Measurements from ENCODE around the gene PRPH2.
A peak's percentile ranks its signal among the peaks of the same experiment; 100 is the strongest.
"Not testable (repeated sequence)": the region's sequence is repeated elsewhere in the genome, so short reads cannot be mapped to it uniquely, and the experiment has no call there.

PRPH2 gene

GRCh38 chr6:42689371-42689770 lies 33.0 kb downstream of the PRPH2 start:
- no peak overlapping the region for H3K27ac ChIP-seq (ENCODE audit: poor library complexity, severe bottlenecking)
- DNase-seq (ENCODE audit: low spot score) (no peak), ATAC-seq (ENCODE audit: low read depth) (no peak)
- no peaks in the 10 kb centered on the region for H3K9me3 ChIP-seq (ENCODE audit: severe bottlenecking)
- no peak overlapping the region for H3K4me3 ChIP-seq (ENCODE audit: severe bottlenecking)
- peaks cover 22% of the 10 kb centered on the region for H3K4me1 ChIP-seq (ENCODE audit: insufficient read depth, poor library complexity, severe bottlenecking)
- no peak for TF ChIP-seq CTCF (IDR thresholded peaks at IDR 0.05; ENCODE audit: poor library complexity, severe bottlenecking)
- H3K27me3 ChIP-seq (ENCODE audit: insufficient read depth, poor library complexity, severe bottlenecking) = no peaks in the 10 kb centered on the region
- peaks cover 55% of the 10 kb centered on the region for H3K36me3 ChIP-seq (ENCODE audit: low read depth)

GRCh38 chr6:42688281-42688680 lies 34.1 kb downstream of the PRPH2 start:
- DNase-seq (ENCODE audit: low spot score) (no peak), ATAC-seq (ENCODE audit: low read depth) (no peak)
- Histone ChIP-seq H3K9me3 (ENCODE audit: severe bottlenecking) (no peaks in the 10 kb centered on the region), H3K36me3 (ENCODE audit: low read depth) (peaks cover 60% of the 10 kb centered on the region), H3K27me3 (ENCODE audit: insufficient read depth, poor library complexity, severe bottlenecking) (no peaks in the 10 kb centered on the region), H3K27ac (ENCODE audit: poor library complexity, severe bottlenecking) (no peak overlapping the region), H3K4me3 (ENCODE audit: severe bottlenecking) (no peak overlapping the region), H3K4me1 (ENCODE audit: insufficient read depth, poor library complexity, severe bottlenecking) (peaks cover 16% of the 10 kb centered on the region)
- no peak for TF ChIP-seq CTCF (IDR thresholded peaks at IDR 0.05; ENCODE audit: poor library complexity, severe bottlenecking)

- DNase-seq (ENCODE audit: low spot score) (no peak), ATAC-seq (ENCODE audit: low read depth) (no peak)
- peaks cover 6% of the 10 kb centered on the region for H3K4me1 ChIP-seq (ENCODE audit: insufficient read depth, poor library complexity, severe bottlenecking)
- H3K27ac ChIP-seq (ENCODE audit: poor library complexity, severe bottlenecking) = no peak overlapping the region
- H3K9me3 ChIP-seq (ENCODE audit: severe bottlenecking) = no peaks in the 10 kb centered on the region
- no peak overlapping the region for H3K4me3 ChIP-seq (ENCODE audit: severe bottlenecking)
- H3K36me3 ChIP-seq (ENCODE audit: low read depth) = peaks cover 90% of the 10 kb centered on the region
- no peaks in the 10 kb centered on the region for H3K27me3 ChIP-seq (ENCODE audit: insufficient read depth, poor library complexity, severe bottlenecking)
- TF ChIP-seq CTCF (IDR thresholded peaks at IDR 0.05; ENCODE audit: poor library complexity, severe bottlenecking) = no peak
These were observed 43.0 kb downstream of the PRPH2 start for GRCh38 chr6:42679358-42679757.

- Histone ChIP-seq H3K36me3 (ENCODE audit: low read depth) (peaks cover 85% of the 10 kb centered on the region), H3K27me3 (ENCODE audit: insufficient read depth, poor library complexity, severe bottlenecking) (no peaks in the 10 kb centered on the region), H3K9me3 (ENCODE audit: severe bottlenecking) (no peaks in the 10 kb centered on the region), H3K4me1 (ENCODE audit: insufficient read depth, poor library complexity, severe bottlenecking) (peaks cover 11% of the 10 kb centered on the region), H3K4me3 (ENCODE audit: severe bottlenecking) (no peak overlapping the region), H3K27ac (ENCODE audit: poor library complexity, severe bottlenecking) (no peak overlapping the region)
- DNase-seq (ENCODE audit: low spot score) = no peak
- no peak for TF ChIP-seq CTCF (IDR thresholded peaks at IDR 0.05; ENCODE audit: poor library complexity, severe bottlenecking)
- peak; percentile 12; the same call in 1 of the 3 replicates for ATAC-seq (ENCODE audit: low read depth)
These were observed 47.6 kb downstream of the PRPH2 start for GRCh38 chr6:42674780-42675179.

- H3K27me3 ChIP-seq (ENCODE audit: insufficient read depth, poor library complexity, severe bottlenecking); H3K4me3 ChIP-seq (ENCODE audit: severe bottlenecking); H3K9me3 ChIP-seq (ENCODE audit: severe bottlenecking); DNase-seq (ENCODE audit: low spot score): not testable (repeated sequence)
- Histone ChIP-seq H3K4me1 (ENCODE audit: insufficient read depth, poor library complexity, severe bottlenecking) (peaks cover 11% of the 10 kb centered on the region), H3K27ac (ENCODE audit: poor library complexity, severe bottlenecking) (peak overlapping the region; percentile 17), H3K36me3 (ENCODE audit: low read depth) (peaks cover 85% of the 10 kb centered on the region)
- peak; percentile 74 for ATAC-seq (ENCODE audit: low read depth)
These were observed 48.0 kb downstream of the PRPH2 start for GRCh38 chr6:42674368-42674767.

All from RWPE2 (cell line).